GDM1 (cell line): ENCODE measurements around the gene KDM3B.
A peak's percentile ranks its signal among the peaks of the same experiment; 100 is the strongest.
"Not testable (repeated sequence)": the region's sequence is repeated elsewhere in the genome, so short reads cannot be mapped to it uniquely, and the experiment has no call there.

Experiments used
- DNase-seq: peaks from one replicate; lab custom pipeline; 2025; lab: John Stamatoyannopoulos, UW

The KDM3B gene, protein sequence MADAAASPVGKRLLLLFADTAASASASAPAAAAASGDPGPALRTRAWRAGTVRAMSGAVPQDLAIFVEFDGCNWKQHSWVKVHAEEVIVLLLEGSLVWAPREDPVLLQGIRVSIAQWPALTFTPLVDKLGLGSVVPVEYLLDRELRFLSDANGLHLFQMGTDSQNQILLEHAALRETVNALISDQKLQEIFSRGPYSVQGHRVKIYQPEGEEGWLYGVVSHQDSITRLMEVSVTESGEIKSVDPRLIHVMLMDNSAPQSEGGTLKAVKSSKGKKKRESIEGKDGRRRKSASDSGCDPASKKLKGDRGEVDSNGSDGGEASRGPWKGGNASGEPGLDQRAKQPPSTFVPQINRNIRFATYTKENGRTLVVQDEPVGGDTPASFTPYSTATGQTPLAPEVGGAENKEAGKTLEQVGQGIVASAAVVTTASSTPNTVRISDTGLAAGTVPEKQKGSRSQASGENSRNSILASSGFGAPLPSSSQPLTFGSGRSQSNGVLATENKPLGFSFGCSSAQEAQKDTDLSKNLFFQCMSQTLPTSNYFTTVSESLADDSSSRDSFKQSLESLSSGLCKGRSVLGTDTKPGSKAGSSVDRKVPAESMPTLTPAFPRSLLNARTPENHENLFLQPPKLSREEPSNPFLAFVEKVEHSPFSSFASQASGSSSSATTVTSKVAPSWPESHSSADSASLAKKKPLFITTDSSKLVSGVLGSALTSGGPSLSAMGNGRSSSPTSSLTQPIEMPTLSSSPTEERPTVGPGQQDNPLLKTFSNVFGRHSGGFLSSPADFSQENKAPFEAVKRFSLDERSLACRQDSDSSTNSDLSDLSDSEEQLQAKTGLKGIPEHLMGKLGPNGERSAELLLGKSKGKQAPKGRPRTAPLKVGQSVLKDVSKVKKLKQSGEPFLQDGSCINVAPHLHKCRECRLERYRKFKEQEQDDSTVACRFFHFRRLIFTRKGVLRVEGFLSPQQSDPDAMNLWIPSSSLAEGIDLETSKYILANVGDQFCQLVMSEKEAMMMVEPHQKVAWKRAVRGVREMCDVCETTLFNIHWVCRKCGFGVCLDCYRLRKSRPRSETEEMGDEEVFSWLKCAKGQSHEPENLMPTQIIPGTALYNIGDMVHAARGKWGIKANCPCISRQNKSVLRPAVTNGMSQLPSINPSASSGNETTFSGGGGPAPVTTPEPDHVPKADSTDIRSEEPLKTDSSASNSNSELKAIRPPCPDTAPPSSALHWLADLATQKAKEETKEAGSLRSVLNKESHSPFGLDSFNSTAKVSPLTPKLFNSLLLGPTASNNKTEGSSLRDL (N-terminal part only)

DNA sequence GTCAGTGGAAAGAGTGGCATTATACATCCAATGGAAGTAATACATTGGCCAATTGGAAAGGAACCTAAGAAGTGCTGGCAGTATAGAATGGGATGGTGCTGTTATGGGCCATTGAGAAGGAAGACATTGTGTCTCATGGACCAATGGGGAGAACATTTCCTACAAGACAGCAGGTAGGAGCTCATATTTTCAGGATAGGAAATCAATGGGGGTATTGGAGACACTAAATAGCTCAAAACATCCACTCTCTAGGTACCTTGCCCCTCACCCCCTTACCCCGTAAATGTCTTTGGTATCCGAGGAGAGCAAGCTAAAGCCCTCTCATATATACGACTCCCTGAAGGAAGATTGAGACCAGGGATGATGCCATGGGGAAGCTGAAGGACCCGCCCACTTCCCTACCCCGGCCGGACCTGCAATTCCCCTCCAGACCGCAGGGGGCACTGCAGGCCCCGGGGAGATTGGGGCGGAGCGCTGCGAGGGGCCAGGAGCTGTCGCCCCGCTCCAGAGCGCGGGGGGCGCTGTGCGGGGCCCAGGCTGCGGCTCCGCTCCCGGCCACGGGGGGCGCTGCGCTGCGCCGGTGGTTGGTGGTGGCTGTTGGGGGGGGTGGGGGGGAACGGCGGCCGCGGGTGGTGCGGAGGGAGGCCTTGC, at the start of gene KDM3B:
Gene KDM3B, plus strand, starts transcription at position 615 of the 651 bp plus-strand sequence. CDS start 111 bp downstream, outside the sequence.
- peak; percentile 85 for DNase-seq

DNA sequence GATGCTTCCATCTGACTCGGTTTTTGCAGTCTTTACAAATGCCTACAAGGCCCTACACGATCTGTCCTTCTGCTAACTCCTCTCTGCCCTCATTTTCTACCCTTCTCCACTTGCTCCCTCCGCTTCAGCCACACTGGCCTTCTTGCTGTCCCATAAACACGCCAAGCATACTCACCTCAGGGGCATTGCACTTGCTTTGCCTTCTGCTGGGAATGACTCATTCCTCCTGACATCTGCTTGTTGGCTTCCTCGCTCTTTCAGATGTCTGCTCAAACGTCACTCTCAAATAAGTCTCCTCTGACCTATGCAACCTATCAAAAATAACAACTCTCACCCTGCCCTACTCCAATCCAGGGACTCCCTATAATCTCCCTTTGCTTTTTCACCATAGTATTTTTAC, 49.1 kb upstream of the KDM3B start:
- DNase-seq = no peak

DNA sequence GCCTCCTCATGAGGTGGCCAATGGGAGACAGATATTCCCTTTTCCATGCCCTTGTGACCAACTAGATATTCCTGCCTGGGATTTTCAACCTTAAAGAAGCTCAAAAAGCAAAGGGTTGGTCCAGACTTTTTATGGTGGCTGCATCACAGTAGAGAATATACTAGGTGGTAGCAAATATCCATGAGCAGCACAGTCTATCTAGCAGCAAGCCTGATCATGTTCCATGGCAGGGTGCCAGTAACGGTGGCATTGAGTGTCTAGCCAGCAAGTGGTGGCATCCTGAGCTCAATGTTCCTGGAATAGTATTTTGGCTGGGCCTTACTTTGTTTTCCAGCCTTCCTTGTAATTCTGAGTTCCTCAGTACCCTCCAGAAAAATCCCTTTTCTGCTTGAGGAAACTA, 46.7 kb upstream of the KDM3B start:
- peak; percentile 66 for DNase-seq

DNA sequence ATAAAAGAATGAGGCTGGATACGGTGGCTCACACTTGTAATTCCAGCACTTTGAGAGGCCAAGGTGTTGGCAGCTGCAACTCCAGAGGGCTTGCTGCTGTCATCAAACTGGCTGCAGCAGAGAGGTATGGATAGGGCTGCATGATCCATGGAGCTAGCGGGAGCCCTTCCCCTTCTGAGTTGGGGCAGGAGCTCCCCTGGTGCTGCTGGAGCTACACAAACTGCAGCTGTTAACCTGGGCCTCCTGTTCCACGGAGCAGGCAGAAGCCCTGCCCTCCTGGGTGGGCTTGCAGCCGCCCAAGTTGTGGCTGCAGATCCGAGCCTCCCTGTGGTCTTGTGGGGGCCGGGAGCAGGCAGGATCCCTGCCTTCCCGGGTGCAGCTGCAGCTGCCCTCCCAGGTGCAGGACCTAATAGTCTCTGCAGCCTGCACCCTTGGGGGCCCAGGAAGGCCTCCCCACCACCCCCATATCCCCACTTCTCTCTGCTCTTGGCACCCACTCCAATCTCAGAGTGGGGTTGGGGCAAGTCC, 36.7 kb upstream of the KDM3B start:
- no peak for DNase-seq

DNA sequence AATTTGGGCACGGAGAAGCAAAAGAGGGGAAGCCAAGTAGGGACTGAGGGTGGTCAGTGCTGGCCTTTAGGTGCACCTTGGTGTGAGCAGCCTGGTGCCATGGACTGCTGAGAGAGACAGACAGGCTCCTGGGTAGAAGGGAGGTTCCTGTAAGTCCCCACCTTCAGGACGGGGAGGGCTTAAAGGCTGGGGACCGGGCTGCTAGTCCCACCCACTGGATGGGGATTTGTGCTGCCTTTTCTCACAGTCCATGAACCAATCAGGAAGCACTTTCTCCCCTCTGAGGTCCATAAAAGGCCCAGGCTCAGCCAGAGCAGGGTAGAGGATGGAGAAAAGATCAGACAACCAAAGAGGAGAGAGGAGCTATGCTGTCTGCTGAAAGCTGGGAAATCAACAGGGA, 36.1 kb upstream of the KDM3B start:
- no peak for DNase-seq

DNA sequence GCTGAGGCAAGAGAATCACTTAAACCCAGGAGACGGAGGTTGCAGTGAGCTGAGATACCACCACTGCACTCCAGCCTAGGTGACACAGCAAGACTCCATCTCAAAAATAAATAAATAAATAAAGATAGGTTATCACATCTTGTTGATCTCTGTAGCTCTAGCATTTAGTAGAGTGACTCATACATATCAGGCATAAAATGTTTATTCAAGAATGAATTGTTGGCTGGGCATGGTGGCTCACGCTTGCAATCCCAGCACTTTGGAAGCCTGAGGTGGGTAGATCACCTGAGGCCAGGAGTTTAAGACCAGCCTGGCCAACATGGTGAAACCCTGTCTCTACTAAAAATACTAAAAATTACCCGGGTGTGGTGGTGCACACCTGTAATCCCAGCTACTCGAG, 34.3 kb upstream of the KDM3B start:
- DNase-seq = not testable (repeated sequence)

DNA sequence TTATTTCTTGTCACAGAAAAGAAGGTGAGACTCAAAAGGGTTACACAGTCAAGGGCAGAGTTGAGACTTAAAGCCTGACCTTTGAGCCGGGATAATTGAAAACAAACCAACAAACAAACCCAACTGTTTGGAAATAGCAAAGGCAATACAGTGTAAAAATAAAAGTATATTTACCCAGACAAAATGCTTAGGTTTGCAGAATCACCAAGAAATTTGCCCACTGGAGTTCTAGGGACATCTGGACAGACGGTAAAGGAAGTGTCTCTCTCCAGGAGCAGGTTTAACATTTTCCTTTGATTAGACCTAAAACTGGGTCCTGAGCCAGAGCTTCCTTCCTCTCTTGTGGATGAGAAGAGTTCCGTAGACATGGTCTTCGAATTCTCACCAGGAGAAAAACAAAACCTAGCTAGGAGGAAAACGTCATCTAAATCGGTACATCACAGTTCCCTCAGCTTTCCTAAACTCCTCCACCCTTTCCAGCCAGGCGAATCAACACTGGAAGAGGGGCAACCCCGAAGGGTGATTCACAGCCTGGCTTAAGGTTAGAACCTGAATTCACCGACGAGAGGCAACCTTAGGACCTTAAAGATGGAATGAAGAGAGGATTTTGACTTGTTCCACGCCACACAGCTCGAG, 21.6 kb upstream of the KDM3B start:
- no peak for DNase-seq

DNA sequence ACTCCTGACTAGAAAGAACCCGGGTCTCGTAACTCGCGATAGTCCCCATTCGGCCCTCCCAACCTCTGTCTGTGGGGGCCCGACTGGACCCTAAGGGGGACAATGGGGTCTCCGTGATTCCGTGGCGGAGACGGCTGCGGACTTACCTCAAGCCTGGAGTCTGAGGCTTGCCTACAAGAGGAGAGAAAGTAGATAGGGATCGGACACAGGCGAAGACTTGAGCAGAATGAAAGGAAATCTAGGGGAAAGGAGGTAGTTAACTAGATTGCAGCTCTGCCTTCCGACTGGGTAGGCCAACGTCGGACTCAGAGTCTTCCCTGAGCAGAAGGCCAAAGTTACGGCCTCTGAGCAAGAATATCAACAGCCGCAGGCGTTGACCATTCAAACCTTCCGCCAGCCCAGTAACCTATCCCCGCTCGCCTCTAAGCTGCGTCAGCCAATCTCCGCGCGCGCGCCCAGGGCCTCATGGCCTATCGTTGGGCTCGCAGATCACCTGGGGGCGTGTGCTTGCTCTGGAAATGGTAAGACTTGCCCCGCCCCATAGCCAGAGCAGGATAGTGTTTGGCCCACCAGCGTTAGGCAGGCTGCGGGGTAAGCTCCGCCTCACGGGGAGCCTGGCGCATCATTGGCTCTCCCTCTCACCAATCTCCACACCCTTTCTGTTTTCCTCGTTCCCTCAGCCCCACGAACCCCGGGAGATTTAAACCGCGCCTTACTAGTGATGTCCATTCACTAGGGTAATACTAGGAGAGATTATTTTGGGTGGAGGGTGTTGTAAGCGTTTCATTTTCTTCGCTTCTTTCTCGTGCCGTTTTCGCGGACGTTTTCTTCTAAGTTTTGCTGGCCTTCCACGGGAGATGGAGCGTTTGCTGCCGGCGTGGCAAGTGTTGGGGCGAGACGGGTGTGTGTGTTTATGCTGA, 20.8 kb upstream of the KDM3B start, which contains the start of gene CDC25C:
Gene CDC25C, minus strand, starts transcription at position 356 of the 920 bp plus-strand sequence. CDS start 624 bp downstream, outside the sequence.
- DNase-seq = peak; percentile 98

DNA sequence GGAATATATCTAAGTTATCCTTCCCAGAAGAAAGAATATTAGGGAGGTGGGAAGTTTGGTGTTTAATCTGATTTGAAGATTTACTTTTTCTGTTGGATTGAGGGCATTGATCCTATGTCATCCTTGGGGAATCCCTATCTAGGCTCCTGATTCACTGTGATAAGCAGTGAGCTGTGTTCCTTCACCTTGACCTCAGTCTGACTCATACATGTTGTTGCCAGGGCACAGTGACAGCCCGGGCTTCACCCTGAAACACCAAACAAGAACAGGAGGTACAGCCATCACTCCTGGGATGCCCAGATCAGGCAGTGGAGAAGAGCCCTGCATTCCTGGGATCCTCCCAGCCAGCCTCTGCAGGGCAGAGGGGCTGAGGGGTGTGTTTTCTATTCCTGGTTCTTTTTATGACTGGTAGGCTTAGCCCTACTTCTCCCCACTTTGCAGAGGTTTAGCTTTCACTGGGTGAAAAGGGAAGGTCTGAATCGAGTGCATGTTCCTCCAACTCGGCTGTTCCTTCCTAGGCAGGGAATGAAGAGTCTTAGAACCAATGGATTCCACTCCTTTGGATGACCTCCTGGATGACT, 17.5 kb upstream of the KDM3B start:
- DNase-seq = no peak

DNA sequence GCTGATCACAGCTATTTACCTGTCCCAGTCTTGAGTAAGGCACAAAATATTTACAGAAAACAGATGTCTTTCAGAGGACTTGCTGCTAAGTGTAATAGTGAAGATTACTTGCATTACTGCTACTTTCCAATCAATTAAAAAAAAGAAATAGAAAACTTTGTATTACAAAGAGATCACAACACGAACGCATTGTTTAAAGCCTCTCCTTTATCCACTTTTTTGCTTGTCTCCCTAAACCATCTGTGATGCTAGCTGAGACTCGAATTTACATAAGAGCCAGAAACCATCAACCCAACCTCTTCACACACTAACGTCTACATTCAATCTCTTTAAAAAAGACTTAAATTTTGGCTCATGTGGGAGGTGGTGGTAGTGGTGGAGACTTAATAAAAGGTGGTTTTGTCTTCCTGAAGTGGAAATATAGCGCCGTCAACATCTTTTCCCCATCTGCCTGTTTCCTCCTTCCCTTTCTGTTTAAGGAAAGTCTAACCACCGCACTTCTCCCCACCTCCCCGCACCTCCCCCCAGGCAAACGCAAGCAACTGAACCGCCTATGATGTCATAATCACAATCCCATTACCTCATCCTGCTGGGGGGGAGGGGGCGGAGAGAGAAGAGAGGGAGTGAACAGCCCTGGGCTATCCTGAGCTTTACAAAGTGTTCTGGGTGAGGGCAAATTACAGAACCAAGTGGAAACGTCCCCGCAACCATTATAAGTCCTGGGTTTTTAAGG, 15.4 kb upstream of the KDM3B start:
- DNase-seq = peak; percentile 88

DNA sequence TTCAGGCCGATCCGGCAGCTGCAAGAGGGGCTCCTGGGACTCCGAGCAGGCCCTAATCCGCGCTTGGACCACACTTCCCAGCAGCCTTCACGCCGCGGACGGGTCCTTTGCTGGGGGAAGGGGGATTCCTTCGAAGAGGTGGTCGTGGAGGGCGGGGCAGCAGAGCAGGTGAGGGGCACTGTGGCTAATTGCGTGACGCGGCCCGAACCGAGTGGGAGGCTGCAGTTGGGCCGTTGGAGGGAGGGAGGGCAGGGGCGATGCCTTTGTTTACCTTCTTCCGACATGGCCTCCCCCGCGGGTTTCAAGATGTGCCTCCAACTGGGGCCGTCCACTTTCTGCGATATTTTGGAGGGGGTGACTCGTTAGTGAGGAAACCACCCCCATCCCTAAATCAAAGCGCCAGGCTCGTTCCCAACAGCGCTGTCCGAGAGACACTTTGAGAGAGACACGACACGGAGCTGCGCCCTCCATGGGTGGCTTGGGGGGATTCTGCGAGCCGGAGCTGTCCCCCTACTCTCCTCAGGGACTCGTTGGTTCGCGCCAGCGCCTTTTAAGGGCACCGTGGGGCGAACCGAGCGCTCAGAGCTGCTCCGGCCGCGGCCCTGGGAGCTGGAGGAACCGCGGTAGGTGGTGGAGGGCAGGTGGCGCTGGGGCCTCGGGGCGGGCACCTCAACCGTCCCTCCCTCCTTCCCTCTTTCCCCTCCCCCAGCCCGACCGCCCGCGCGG, 14.6 kb upstream of the KDM3B start, which contains the start of gene FAM53C:
Gene FAM53C, plus strand, starts transcription at position 582 of the 726 bp plus-strand sequence. CDS start 3,070 bp downstream, outside the sequence.
- DNase-seq = peak; percentile 88

DNA sequence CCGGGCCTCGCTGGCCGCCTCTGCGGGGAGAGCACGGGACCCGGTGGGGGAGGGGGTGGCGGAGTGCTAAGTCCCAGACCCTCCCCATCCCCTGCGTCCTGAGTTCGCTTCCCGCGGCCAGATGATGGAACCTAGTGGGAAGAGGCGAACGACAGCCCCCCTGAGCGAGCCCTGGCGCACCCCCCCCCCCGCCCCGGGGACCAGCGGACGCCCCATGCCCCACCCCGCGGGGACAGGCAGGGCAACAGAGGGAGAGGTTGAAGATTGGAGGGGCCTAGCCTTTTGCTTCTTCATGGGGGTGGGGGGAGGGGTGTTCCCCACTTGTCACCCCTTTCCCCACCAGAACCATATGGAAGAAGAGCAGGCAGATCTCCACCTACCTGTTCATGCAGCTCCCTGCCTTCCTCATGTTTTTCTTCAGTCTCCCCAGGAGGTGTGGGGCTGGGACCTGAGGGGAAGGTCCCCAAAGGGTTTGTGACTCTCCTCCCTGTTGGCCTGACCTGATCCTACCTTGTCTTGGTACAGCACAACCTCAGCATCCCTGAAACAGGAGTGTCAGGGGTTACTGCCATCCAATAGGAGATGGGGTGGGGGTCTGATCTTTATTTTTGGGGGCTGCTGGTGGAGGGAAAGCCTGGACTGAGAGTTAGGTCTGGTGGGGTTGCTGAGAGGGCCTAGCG, 13.9 kb upstream of the KDM3B start:
- DNase-seq = no peak

DNA sequence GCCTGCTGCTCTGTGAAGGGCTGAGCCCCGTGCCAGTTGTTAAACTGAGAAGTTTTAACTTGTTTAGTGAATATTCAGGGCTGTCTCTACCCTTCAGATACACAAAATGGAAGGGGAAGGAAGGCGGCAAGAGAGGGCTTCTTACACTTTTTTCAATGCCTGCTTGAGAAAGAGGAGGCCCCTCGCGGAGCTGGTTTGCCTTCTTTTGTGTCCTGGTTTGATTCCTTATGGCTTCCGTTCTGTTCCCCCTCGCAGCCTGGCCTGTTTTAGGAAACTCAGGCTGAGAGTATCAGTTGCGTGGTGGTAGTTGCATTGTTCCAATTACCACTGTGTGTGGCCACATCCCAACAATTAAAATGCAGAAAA, 13.4 kb upstream of the KDM3B start:
- no peak for DNase-seq

DNA sequence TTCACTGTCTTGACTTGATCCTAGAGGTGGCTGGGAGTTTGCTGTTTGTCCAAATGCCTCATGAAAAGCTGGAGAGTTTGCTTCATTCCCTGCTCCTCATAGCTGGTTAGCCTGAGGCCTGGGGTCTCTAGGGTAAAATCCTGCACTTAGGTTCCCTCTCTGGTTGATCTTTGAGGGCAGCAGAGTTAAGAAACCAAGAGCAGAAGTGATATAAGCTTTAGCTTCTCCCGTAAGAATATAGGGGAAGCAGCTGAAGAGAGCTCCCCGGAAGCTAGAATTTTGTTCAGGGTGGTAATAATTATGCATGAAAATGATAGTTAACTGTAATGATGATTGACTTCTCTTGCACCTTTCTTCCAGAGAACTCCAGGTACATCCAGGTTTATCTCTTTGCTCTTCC, 13.0 kb upstream of the KDM3B start:
- no peak for DNase-seq

DNA sequence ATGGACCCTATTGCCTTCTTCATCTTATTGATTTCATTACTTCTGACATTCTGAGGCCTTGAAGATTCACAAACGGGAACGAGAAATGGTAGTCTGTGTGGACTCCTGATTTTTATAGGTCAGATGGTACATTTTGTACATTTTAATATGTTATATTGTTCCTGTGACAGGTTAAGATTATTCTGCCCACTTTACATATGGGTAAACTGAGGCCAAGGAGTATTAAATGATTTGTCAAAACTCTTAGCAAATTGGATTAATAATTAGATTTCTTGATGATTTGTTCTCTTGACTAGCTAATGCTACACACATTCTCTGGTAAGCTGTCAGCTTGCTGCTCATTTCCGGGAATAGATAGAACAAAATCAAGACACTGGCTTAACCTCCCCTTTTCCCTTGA, 12.5 kb upstream of the KDM3B start:
- no peak for DNase-seq

DNA sequence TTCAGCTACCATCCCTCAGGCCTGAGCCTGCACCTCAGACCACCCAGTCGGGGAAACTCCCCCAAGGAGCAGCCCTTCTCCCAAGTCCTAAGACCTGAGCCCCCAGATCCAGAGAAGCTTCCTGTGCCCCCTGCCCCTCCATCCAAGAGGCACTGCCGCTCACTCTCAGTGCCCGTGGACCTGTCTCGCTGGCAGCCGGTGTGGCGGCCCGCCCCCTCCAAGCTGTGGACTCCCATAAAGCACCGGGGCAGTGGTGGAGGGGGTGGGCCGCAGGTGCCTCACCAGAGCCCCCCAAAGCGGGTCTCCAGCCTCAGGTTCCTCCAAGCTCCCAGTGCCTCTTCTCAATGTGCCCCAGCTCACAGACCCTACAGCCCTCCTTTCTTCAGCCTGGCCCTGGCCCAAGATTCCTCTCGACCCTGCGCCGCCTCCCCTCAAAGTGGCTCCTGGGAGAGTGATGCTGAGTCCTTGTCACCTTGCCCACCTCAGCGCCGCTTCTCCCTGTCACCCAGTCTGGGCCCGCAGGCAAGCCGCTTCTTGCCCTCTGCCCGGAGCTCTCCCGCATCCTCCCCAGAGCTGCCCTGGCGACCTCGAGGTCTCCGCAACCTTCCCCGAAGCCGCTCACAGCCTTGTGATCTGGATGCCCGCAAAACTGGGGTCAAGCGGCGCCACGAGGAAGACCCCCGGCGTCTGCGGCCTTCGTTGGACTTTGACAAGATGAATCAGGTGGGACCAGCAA, 7.4 kb upstream of the KDM3B start:
- no peak for DNase-seq
